ENCODE measurements around the gene HNRNPH1. TPM values are rescaled to one million over a fixed set of nuclear protein-coding genes. Genes with fewer than 3 reads are reported as not detected.

The HNRNPH1 gene
- total and polyA plus RNA-seq, 2 of the 8 experiments (the other 6 are each of a cell fraction or from before 2014, with no cell fraction given), result 170 to 735 TPM

DNA sequence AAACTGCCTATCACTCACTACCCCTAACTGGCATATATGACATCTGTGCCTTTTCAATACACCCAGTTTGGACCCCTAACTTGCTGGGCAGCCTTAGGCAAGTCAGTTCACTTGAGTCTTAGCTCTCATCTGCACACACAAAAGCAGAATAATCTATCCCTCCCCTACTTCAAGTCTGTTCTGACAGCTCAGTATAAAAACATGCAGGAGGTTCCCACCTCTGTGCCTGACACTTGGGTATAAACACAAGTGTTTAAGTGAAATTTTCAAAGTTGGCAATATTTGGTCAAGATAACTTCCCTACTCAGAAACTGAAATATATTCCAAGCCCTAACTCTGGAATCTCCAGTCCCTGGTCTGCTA lies 12.6 kb downstream of the HNRNPH1 start:
- Histone ChIP-seq H3K14ac (ENCODE audit: insufficient read length) (no peak overlapping the region), H3K79me2 (ENCODE audit: control insufficient read depth in 1 of 2, insufficient read depth in 2 of 2, low read length in 2 of 2) (no peaks in the 10 kb centered on the region), H3K4me2 (ENCODE audit: insufficient read depth in 1 of 2, low read depth in 2 of 2, low read length in 2 of 2) (no peak overlapping the region), H3K56ac (replicated peaks; ENCODE audit: insufficient read length, low read depth, low read length) (no peak overlapping the region), H4K91ac (replicated peaks; ENCODE audit: insufficient read length, low read length) (no peak overlapping the region), H4K8ac (ENCODE audit: extremely low read depth, insufficient read depth, low read length) (no peak overlapping the region), H4K5ac (ENCODE audit: insufficient read length, low read depth, low read length) (no peak overlapping the region), H2BK20ac (ENCODE audit: low read length) (no peak overlapping the region), H3K18ac (ENCODE audit: extremely low read depth, low read length) (no peak overlapping the region), H3K9me3 (ENCODE audit: insufficient read depth in 2 of 2, low read depth in 1 of 2, low read length in 1 of 2) (no peaks in the 10 kb centered on the region), H2BK15ac (ENCODE audit: low read length) (no peak overlapping the region), H4K20me1 (replicated peaks in 1 of 2; ENCODE audit: control insufficient read depth in 1 of 2, insufficient read depth in 2 of 2, low read length in 2 of 2) (peaks cover 22 to 26% of the 10 kb centered on the region in 2 experiments), H3K4me3 (ENCODE audit: extremely low read depth in 1 of 4, insufficient read depth in 2 of 4, low read depth in 3 of 4, low read length in 4 of 4) (no peak overlapping the region), H2BK5ac (ENCODE audit: low read depth, low read length) (no peak overlapping the region; the same call in 1 of the 2 replicates), H2AFZ (ENCODE audit: low read length) (no peak overlapping the region), H2BK12ac (ENCODE audit: low read depth, low read length) (no peak overlapping the region), H3K4me1 (replicated peaks in 1 of 4; ENCODE audit: control insufficient read depth in 3 of 4, insufficient read depth in 4 of 4, low read length in 3 of 4) (no peaks in the 10 kb centered on the region), H2AK5ac (ENCODE audit: low read depth, low read length) (no peak overlapping the region), H3K9ac (replicated peaks in 1 of 4; ENCODE audit: extremely low read depth in 1 of 4, low read depth in 3 of 4, low read length in 3 of 4) (no peak overlapping the region), H2BK120ac (replicated peaks; ENCODE audit: low read depth, low read length) (no peak overlapping the region), H3K79me1 (ENCODE audit: low read depth, low read length) (peaks cover 2% of the 10 kb centered on the region; the same call in 1 of the 2 replicates), H3K36me3 (ENCODE audit: control insufficient read depth in 2 of 4, insufficient read depth in 4 of 4, low read length in 3 of 4) (peaks cover 36 to 86% (median 59%) of the 10 kb centered on the region in 4 experiments), H3K27ac (ENCODE audit: low read depth, low read length) (no peak overlapping the region), H3K23me2 (ENCODE audit: low read depth, low read length) (no peaks in the 10 kb centered on the region), H3K27me3 (replicated peaks in 1 of 4; ENCODE audit: control insufficient read depth in 3 of 4, extremely low read depth in 1 of 4, insufficient read depth in 3 of 4, low read length in 3 of 4) (no peaks in the 10 kb centered on the region), H3K23ac (ENCODE audit: insufficient read length) (no peak overlapping the region), H3K4ac (replicated peaks; ENCODE audit: insufficient read length, low read depth, low read length) (no peak overlapping the region)
- POLR2A ChIA-PET (ENCODE audit: partially characterized antibody), result interaction anchor here (0.8 to 20.5 kb wide), 5 partner anchors 24 to 118 kb away, joined by 3 to 351 read pairs (median 4); partner anchors contain the start of gene CBY3
- CTCF ChIA-PET (ENCODE audit: partially characterized antibody), result interaction anchor here (0.7 to 5.5 kb wide), 5 partner anchors 9 to 58 kb away, joined by 3 to 56 read pairs (median 4); partner anchors contain the start of gene HNRNPH1
- FAIRE-seq (no peak), DNase-seq (ENCODE audit: low read depth in 1 of 2, low spot score in 2 of 2) (no peak)
- TF ChIP-seq BCL11A (IDR thresholded peaks at IDR 0.05; ENCODE audit: low read depth in 2 of 2, low read length in 2 of 2) (no peak), POU5F1 (IDR thresholded peaks at IDR 0.05; ENCODE audit: low read depth, low read length) (no peak), POLR2AphosphoS5 (IDR thresholded peaks at IDR 0.05; ENCODE audit: low read depth, low read length) (no peak), FOSL1 (IDR thresholded peaks at IDR 0.05; ENCODE audit: insufficient read depth, low read depth, low read length) (no peak), CREB1 (IDR thresholded peaks at IDR 0.05) (no peak), EGR1 (IDR thresholded peaks at IDR 0.05; ENCODE audit: borderline replicate concordance, low read depth, low read length) (no peak), KDM1A (IDR thresholded peaks at IDR 0.05; ENCODE audit: borderline replicate concordance, low read length) (no peak), RXRA (IDR thresholded peaks at IDR 0.05; ENCODE audit: insufficient read depth, low read depth, low read length) (no peak), SIRT6 (IDR thresholded peaks at IDR 0.05; ENCODE audit: low read length) (no peak), TBP (IDR thresholded peaks at IDR 0.05; ENCODE audit: low read depth, low read length) (no peak), RNF2 (IDR thresholded peaks at IDR 0.05; ENCODE audit: borderline replicate concordance, low read depth, low read length, missing control alignments, poor library complexity, severe bottlenecking) (no peak), CHD1 (IDR thresholded peaks at IDR 0.05; ENCODE audit: low read depth, low read length) (no peak), EP300 (IDR thresholded peaks at IDR 0.05; ENCODE audit: borderline replicate concordance in 1 of 2, low read depth in 2 of 2, low read length in 2 of 2) (no peak), SP2 (IDR thresholded peaks at IDR 0.05; ENCODE audit: low read length) (no peak), TEAD4 (IDR thresholded peaks at IDR 0.05; ENCODE audit: low read depth, low read length) (no peak), SIX5 (IDR thresholded peaks at IDR 0.05; ENCODE audit: low read depth, low read length) (no peak), JUN (IDR thresholded peaks at IDR 0.05; ENCODE audit: low read depth, low read length) (no peak)

All from H1 (cell line).